Glutamatergic neuron (in vitro differentiated cells): ENCODE data around the gene CYP2F1. TPM values are rescaled to one million over a fixed set of nuclear protein-coding genes. Genes with fewer than 3 reads are reported as not detected.

Experiments
- DNase-seq: peaks from one replicate; pipeline ENCODE4 v3.0.0; 2022
- H3K27ac Mint-ChIP-seq: one replicate; pipeline ENCODE4 v1.8.0; 2020; ENCODE audit warnings: mild to moderate bottlenecking, mixed read lengths, inconsistent platforms; ENCODE audit not compliant: unreplicated experiment
- H3K27me3 Mint-ChIP-seq: one replicate; pipeline ENCODE4 v1.8.0; 2020; ENCODE audit warnings: mild to moderate bottlenecking, moderate library complexity, mixed read lengths, inconsistent platforms; ENCODE audit not compliant: unreplicated experiment
- H3K36me3 Mint-ChIP-seq: one replicate; pipeline ENCODE4 v1.8.0; 2020; ENCODE audit warnings: mild to moderate bottlenecking, mixed read lengths, inconsistent platforms; ENCODE audit not compliant: unreplicated experiment
- H3K4me1 Mint-ChIP-seq: one replicate; pipeline ENCODE4 v1.8.0; 2020; ENCODE audit warnings: mild to moderate bottlenecking, low read depth, mixed read lengths, inconsistent platforms; ENCODE audit not compliant: unreplicated experiment
- H3K4me3 Mint-ChIP-seq: one replicate; pipeline ENCODE4 v1.8.0; 2020; ENCODE audit warnings: mild to moderate bottlenecking, mixed read lengths, inconsistent platforms; ENCODE audit not compliant: unreplicated experiment
- H3K9me3 Mint-ChIP-seq: one replicate; pipeline ENCODE4 v1.8.0; 2020; ENCODE audit warnings: mild to moderate bottlenecking, moderate library complexity, mixed read lengths, inconsistent platforms; ENCODE audit not compliant: unreplicated experiment
- long read RNA-seq: library from polyadenylated mRNA; unstranded; transcript quantifications from one replicate; pipeline ENCODE4 v2.0.0, GENCODE V29; 2020; ENCODE audit not compliant: unreplicated experiment
- total RNA-seq: library from RNA; stranded (reverse); fragmentation: NEBNext Ultra II Directional; extraction: Animal tissue kit (Norgen Biotek cat#: 25700); gene quantifications from one replicate; pipeline ENCODE4 v1.2.1, GENCODE V29; 2021; ENCODE audit not compliant: unreplicated experiment
- TF ChIP-seq, protein P1 (sequence below): fragments of 200-600 bp; sonication (generic); IDR thresholded peaks from one replicate; pipeline ENCODE4 v1.5.0; 2021; ENCODE audit not compliant: partially characterized antibody, unreplicated experiment

The CYP2F1 gene, protein sequence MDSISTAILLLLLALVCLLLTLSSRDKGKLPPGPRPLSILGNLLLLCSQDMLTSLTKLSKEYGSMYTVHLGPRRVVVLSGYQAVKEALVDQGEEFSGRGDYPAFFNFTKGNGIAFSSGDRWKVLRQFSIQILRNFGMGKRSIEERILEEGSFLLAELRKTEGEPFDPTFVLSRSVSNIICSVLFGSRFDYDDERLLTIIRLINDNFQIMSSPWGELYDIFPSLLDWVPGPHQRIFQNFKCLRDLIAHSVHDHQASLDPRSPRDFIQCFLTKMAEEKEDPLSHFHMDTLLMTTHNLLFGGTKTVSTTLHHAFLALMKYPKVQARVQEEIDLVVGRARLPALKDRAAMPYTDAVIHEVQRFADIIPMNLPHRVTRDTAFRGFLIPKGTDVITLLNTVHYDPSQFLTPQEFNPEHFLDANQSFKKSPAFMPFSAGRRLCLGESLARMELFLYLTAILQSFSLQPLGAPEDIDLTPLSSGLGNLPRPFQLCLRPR
- not detected for total RNA-seq
- long read RNA-seq = 0 reads

DNA sequence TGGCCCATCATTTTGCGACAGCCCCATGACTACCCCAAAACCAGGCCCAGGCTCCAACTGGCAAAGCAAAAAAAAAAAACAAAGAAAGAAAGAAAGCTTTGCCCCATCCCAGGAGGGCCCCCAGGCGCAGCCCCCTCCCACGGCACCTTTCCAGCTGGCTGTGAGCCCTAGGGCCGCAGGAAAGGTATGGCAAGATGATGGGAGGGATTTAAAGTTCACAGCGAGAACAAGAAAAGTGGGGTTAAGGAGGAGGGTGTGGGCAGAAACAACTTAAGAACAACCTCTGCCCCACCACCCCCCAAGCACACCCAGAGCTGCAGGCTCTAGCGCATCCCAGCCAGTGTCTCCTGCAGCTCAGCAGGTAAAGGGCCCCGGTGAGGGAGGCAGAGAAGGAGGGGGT lies at the start of gene CYP2F1:
Gene CYP2F1, plus strand, starts transcription at position 301 of the 400 bp plus-strand sequence. CDS start 1,757 bp downstream, outside the sequence.
- peaks cover 4% of the 10 kb centered on the region for H3K9me3 Mint-ChIP-seq
- H3K27ac Mint-ChIP-seq = no peak within 1 kb of the TSS
- DNase-seq = no peak
- H3K27me3 Mint-ChIP-seq = peaks cover 9% of the 10 kb centered on the region
- H3K36me3 Mint-ChIP-seq = peaks cover 15% of the 10 kb centered on the region
- TF ChIP-seq, protein P1, sequence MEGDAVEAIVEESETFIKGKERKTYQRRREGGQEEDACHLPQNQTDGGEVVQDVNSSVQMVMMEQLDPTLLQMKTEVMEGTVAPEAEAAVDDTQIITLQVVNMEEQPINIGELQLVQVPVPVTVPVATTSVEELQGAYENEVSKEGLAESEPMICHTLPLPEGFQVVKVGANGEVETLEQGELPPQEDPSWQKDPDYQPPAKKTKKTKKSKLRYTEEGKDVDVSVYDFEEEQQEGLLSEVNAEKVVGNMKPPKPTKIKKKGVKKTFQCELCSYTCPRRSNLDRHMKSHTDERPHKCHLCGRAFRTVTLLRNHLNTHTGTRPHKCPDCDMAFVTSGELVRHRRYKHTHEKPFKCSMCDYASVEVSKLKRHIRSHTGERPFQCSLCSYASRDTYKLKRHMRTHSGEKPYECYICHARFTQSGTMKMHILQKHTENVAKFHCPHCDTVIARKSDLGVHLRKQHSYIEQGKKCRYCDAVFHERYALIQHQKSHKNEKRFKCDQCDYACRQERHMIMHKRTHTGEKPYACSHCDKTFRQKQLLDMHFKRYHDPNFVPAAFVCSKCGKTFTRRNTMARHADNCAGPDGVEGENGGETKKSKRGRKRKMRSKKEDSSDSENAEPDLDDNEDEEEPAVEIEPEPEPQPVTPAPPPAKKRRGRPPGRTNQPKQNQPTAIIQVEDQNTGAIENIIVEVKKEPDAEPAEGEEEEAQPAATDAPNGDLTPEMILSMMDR = no peak
- H3K4me3 Mint-ChIP-seq = no peak within 1 kb of the TSS
- H3K4me1 Mint-ChIP-seq = no peaks in the 10 kb centered on the region

DNA sequence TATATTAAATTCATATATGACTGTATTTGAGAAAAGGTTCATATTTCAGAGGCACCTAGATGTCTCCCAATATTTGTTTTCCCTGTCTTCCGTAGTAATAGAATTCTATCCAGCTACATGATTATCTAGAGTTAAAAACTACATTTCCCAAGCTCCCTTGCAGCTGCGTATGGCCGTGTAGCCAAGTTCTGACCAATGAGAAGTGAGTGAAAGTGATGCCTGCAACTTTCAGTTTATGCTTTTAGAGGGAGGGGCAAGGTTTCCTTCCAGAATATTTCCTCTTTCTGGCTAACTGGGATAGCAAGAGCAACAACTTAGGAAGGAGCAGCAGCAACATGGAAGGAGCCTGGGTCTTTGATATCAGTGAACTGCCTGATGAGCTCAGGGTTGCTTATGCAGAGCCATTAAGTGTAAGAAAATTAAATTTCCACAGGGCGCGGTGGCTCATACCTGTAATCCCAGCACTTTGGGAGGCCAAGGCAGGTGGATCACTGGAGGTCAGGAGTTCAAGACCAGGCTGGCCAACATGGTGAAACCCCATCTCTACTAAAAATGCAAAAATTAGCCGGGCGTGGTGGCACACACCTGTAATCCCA lies 49.2 kb upstream of the CYP2F1 start:
- Mint-ChIP-seq H3K9me3 (peaks cover 3% of the 10 kb centered on the region), H3K4me3 (no peak overlapping the region), H3K36me3 (no peaks in the 10 kb centered on the region), H3K27ac (no peak overlapping the region), H3K4me1 (no peaks in the 10 kb centered on the region), H3K27me3 (no peaks in the 10 kb centered on the region)
- TF ChIP-seq, protein P1 = no peak
- DNase-seq = no peak

DNA sequence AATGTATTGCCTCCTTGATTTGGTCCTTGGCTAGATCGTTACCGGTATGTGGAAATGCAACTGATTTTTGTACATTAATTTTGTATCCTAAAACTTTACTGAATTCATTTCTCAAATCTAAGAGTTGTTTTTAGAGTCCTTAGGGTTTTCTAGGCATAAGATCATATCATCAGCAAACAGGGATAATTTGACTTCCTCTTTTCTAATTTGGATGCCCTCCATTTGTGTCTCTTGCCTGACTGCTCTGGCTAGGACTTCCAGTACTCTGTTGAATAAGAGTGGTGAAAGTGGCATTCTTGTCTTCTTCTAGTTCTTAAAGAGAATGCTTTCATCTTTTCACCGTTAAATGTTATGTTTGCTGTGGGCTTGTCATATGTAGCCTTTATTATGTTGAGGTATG lies 37.9 kb upstream of the CYP2F1 start:
- peaks cover 2% of the 10 kb centered on the region for H3K27me3 Mint-ChIP-seq
- DNase-seq = no peak
- no peaks in the 10 kb centered on the region for H3K36me3 Mint-ChIP-seq
- TF ChIP-seq, protein P1 = no peak
- no peak overlapping the region for H3K4me3 Mint-ChIP-seq
- H3K27ac Mint-ChIP-seq = no peak overlapping the region
- peaks cover under 1% of the 10 kb centered on the region for H3K9me3 Mint-ChIP-seq
- no peaks in the 10 kb centered on the region for H3K4me1 Mint-ChIP-seq

DNA sequence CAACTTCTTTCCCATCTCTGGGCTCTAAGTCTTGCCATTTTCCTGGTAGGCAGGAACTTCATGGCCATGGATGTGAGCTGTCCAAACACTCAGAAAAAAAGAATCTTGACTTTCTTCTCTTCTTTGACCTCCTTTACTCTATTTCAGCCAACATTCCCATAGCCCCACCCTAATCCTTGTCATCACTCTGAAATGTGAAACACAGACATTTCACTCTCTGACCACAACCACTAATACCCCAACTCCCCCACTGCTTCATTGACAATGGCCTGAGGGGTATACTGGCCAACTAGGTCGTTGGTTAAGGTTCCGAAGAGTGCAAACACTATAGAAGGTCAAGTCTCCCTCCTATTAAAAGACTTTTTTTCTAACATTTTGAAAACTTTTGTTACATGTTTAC lies 30.7 kb upstream of the CYP2F1 start:
- DNase-seq = no peak
- Mint-ChIP-seq H3K4me3 (no peak overlapping the region), H3K9me3 (peaks cover 4% of the 10 kb centered on the region), H3K4me1 (no peaks in the 10 kb centered on the region), H3K36me3 (no peaks in the 10 kb centered on the region), H3K27me3 (peaks cover 4% of the 10 kb centered on the region), H3K27ac (no peak overlapping the region)
- TF ChIP-seq, protein P1 = no peak
